B cell (primary cell): ENCODE results near the gene SLC8B1. TPM values are rescaled to one million over a fixed set of nuclear protein-coding genes. Genes with fewer than 3 reads are reported as not detected.

ENCODE experiments used
- ATAC-seq: fragments of 200-7000 bp; cut with Tn5 transposase; one replicate; pipeline ENCODE4 v1.10.0; 2021; ENCODE audit warnings: low read depth, mild to moderate bottlenecking, moderate number of reproducible peaks, moderate library complexity
- CTCF ChIA-PET: fragments of 350-600 bp; sonication (Branson Sonifier 250); formaldehyde crosslinking; loops from one replicate; lab custom pipeline; 2021; ENCODE audit warnings: antibody characterized with exemption, inconsistent platforms; lab: Charles Lee
- POLR2A ChIA-PET: fragments of 350-600 bp; sonication (Branson Sonifier 250); formaldehyde crosslinking; loops from one replicate; lab custom pipeline; 2021; ENCODE audit warnings: antibody characterized with exemption; lab: Charles Lee
- DNase-seq: peaks from one replicate; pipeline ENCODE4 v3.0.0; 2013
- H2AFZ ChIP-seq: 2 replicates; pipeline ENCODE4 v1.6.1; 2012; ENCODE audit warnings: mild to moderate bottlenecking, low read depth, low read length; ENCODE audit not compliant: insufficient read depth, poor library complexity, severe bottlenecking
- H3K27ac ChIP-seq, 2 donors: 1 replicate in 1 of 2; 2 replicates in 1 of 2; pipeline ENCODE4 v1.5.1; 2012 to 2013; ENCODE audit warnings: low read length in 2 of 2, mild to moderate bottlenecking in 2 of 2, moderate library complexity in 1 of 2
- H3K27me3 ChIP-seq, 4 experiments: fragments of 200-600 bp in 1 of 4; sonication (generic) in 1 of 4; replicated peaks in 1 of 4; 1 replicate in 2 of 4; 2 replicates in 2 of 4; pipeline versions ENCODE4 v1.6.1 to v1.7.0; 2013 to 2016; ENCODE audit warnings: low read length in 3 of 4, mild to moderate bottlenecking in 2 of 4, mixed read lengths in 1 of 4, moderate library complexity in 1 of 4; ENCODE audit not compliant: insufficient read depth in 4 of 4, control insufficient read depth in 3 of 4; ENCODE audit errors: control extremely low read depth in 1 of 4
- H3K36me3 ChIP-seq, 2 experiments: replicated peaks in 1 of 2; 1 replicate in 1 of 2; 2 replicates in 1 of 2; pipeline versions ENCODE4 v1.6.1 to v1.7.1; 2013; ENCODE audit warnings: low read length in 1 of 2; ENCODE audit not compliant: insufficient read depth in 2 of 2, control insufficient read depth in 1 of 2; ENCODE audit errors: control extremely low read depth in 1 of 2, extremely low read depth in 1 of 2
- H3K4me1 ChIP-seq, 2 donors: fragments of 200-600 bp in 1 of 2; sonication (generic) in 1 of 2; 1 replicate in 1 of 2; 2 replicates in 1 of 2; pipeline versions ENCODE4 v1.5.1 to v1.6.1; 2013 to 2017; ENCODE audit warnings: low read length in 2 of 2; ENCODE audit not compliant: control insufficient read depth in 2 of 2, insufficient read depth in 2 of 2
- H3K4me2 ChIP-seq: replicated peaks from 2 replicates; pipeline ENCODE3; 2012; ENCODE audit warnings: mild to moderate bottlenecking, low read depth, low read length; ENCODE audit not compliant: poor library complexity, severe bottlenecking
- H3K4me3 ChIP-seq, 5 experiments: fragments of 200-600 bp in 1 of 5; sonication (generic) in 1 of 5; 1 replicate in 3 of 5; 2 replicates in 2 of 5; pipeline versions ENCODE4 v1.5.1 to v1.7.0; 2011 to 2016; ENCODE audit warnings: low read length in 4 of 5, mild to moderate bottlenecking in 4 of 5, low read depth in 2 of 5, control low read depth in 1 of 5, moderate library complexity in 1 of 5; ENCODE audit not compliant: insufficient read depth in 1 of 5; ENCODE audit errors: control extremely low read depth in 1 of 5, extremely low read depth in 1 of 5
- H3K79me2 ChIP-seq: fragments of 200-600 bp; sonication (generic); one replicate; pipeline ENCODE4 v1.6.0; 2016; ENCODE audit warnings: low read length; ENCODE audit not compliant: control insufficient read depth, insufficient read depth
- H3K9ac ChIP-seq: fragments of 200-600 bp; sonication (generic); 2 replicates; pipeline ENCODE4 v1.6.1; 2017; ENCODE audit warnings: mild to moderate bottlenecking, low read length, moderate library complexity
- H3K9me3 ChIP-seq, 3 donors: one replicate each; pipeline versions ENCODE4 v1.6.1 to v1.7.1; 2013; ENCODE audit warnings: low read length in 2 of 3; ENCODE audit not compliant: control insufficient read depth in 2 of 3, insufficient read depth in 1 of 3; ENCODE audit errors: control extremely low read depth in 1 of 3
- H4K20me1 ChIP-seq: 2 replicates; pipeline ENCODE4 v1.6.0; 2012; ENCODE audit warnings: mild to moderate bottlenecking, low read length; ENCODE audit not compliant: insufficient read depth, control insufficient read depth, poor library complexity, severe bottlenecking
- H3K27ac Mint-ChIP-seq: one replicate; pipeline ENCODE4 v1.8.0; 2021; ENCODE audit warnings: mixed read lengths
- H3K27me3 Mint-ChIP-seq: one replicate; pipeline ENCODE4 v1.8.0; 2021; ENCODE audit warnings: mixed read lengths
- H3K4me1 Mint-ChIP-seq: one replicate; pipeline ENCODE4 v1.8.0; 2021; ENCODE audit warnings: mixed read lengths
- H3K4me3 Mint-ChIP-seq: one replicate; pipeline ENCODE4 v1.8.0; 2021; ENCODE audit warnings: mixed read lengths
- H3K9me3 Mint-ChIP-seq: one replicate; pipeline ENCODE4 v1.8.0; 2022; ENCODE audit warnings: mixed read lengths; ENCODE audit not compliant: insufficient read depth
- EZH2 ChIP-seq: IDR thresholded peaks from 2 replicates; pipeline ENCODE4 v1.6.1; 2012; ENCODE audit warnings: borderline replicate concordance, low read depth, mild to moderate bottlenecking, moderate library complexity, low read length; ENCODE audit not compliant: insufficient read depth, poor library complexity, severe bottlenecking
- WGBS: methylation state at CpG from one replicate; pipeline ENCODE4 v1.1.5; 2013; ENCODE audit warnings: missing lambda C conversion rate; ENCODE audit not compliant: insufficient coverage; 5-methylcytosine and 5-hydroxymethylcytosine counted together
- intact Hi-C: fragments of 100-400 bp; cut with micrococcal nuclease; formaldehyde crosslinking; loops from one replicate; pipeline ENCODE4 v1.10.0; 2022
- polyA plus RNA-seq: library from polyadenylated mRNA; depleted of rRNA; stranded (reverse); fragments of >200 nt; gene quantifications from 2 replicates; pipeline ENCODE4 v1.2.3, GENCODE V29; 2012
- total RNA-seq, 2 donors: library from RNA; stranded (reverse); fragments of 120-200 nt in 1 of 2; gene quantifications; 1 replicate in 1 of 2; 2 replicates in 1 of 2; pipeline versions ENCODE4 v1.2.3 to v1.2.4, GENCODE V29; 2013 to 2022
- TF ChIP-seq, protein P1 (sequence below): fragments of 200-600 bp; IDR thresholded peaks from one replicate; pipeline ENCODE4 v1.8.0; 2022; ENCODE audit warnings: antibody characterized with exemption, mild to moderate bottlenecking

SLC8B1 gene
- total and polyA plus RNA-seq, 2 donors (not counting 1 experiment from before 2014, with no cell fraction given), result 18.7 to 35.6 TPM

DNA sequence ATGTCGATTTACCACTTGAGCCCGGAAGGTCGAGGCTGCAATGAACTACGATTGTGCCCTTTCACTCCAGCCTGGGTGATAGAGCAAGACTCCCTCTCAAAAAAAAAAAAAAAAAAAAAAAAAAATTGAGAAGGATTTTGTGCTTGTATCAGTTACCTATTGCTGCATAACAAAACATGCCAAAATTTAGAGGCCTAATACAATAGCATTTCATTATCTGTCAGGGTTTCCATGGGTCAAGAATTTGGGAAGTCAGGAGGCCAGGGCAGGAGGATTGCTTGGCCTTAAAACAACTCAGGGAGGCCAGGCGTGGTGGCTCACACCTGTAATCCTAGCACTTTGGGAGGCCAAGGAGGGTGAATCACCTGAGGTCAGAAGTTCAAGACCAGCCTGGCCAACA lies 4.6 kb upstream of the SLC8B1 start:
- intact Hi-C loops, result no loop called here
- Histone ChIP-seq H3K9ac (no peak overlapping the region), H3K9me3 (no peaks in the 10 kb centered on the region), H3K27me3 (no peaks in the 10 kb centered on the region), H3K36me3 (no peaks in the 10 kb centered on the region), H3K4me3 (no peak overlapping the region), H3K27ac (no peak overlapping the region), H3K79me2 (peaks cover 6% of the 10 kb centered on the region), H3K4me2 (no peak overlapping the region), H4K20me1 (no peaks in the 10 kb centered on the region), H2AFZ (no peak overlapping the region), H3K4me1 (peaks cover 3 to 14% of the 10 kb centered on the region in 2 donors)
- ChIA-PET POLR2A (no interaction called here), CTCF (no interaction called here)
- no peak for ATAC-seq
- no peaks in the 10 kb centered on the region for H3K27me3 Mint-ChIP-seq
- no peak for TF ChIP-seq EZH2
- TF ChIP-seq, protein P1, sequence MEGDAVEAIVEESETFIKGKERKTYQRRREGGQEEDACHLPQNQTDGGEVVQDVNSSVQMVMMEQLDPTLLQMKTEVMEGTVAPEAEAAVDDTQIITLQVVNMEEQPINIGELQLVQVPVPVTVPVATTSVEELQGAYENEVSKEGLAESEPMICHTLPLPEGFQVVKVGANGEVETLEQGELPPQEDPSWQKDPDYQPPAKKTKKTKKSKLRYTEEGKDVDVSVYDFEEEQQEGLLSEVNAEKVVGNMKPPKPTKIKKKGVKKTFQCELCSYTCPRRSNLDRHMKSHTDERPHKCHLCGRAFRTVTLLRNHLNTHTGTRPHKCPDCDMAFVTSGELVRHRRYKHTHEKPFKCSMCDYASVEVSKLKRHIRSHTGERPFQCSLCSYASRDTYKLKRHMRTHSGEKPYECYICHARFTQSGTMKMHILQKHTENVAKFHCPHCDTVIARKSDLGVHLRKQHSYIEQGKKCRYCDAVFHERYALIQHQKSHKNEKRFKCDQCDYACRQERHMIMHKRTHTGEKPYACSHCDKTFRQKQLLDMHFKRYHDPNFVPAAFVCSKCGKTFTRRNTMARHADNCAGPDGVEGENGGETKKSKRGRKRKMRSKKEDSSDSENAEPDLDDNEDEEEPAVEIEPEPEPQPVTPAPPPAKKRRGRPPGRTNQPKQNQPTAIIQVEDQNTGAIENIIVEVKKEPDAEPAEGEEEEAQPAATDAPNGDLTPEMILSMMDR, result no peak
- no peak overlapping the region for H3K27ac Mint-ChIP-seq
- no peaks in the 10 kb centered on the region for H3K9me3 Mint-ChIP-seq
- no peak for DNase-seq
- no peak overlapping the region for H3K4me3 Mint-ChIP-seq
- H3K4me1 Mint-ChIP-seq, result peaks cover 15% of the 10 kb centered on the region
- WGBS, result no CpG with 5 or more reads among the region's 5 CpGs

DNA sequence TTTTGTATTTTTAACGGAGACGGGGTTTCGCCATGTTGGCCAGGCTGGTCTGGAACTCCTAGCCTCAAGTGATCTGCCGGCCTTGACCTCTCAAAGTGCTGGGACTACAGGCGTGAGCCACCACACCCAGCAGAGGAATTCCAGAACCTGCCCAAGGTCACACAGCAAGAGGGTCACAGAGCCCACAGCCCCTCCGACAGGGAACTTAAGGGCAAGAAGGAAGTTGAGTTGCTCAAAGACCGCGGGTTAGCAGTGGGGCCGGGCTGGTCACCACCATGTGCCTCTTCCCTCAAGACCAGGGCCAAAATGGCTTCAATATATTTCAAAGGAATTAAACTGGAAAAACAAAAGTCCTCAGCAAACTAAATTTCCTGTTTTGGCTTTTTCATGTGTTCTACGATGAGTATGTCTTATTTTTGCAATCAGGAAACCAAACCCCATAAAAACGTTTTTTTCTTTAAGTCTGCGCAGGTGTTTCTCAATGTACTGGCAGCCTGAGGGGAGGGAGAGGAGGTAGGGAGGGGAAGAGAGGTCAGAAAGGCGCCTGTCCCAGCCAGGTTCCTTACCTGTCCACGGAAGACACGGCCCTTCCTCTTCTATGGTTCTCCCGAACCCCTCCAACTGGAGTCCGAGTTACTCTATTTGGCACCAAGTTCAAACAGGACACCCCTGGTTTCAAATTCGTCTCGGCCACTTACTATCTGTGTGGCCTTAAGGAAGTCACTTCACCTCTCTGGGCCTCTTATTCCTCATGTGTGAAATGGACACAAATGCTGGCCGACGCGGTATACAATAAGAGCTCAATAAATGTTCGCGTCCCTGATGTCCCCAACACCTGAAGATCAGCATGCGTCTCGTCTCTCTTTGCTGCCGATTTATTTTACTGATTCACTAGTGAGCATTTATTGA lies 778 bp downstream of the SLC8B1 start:
- H3K27me3 Mint-ChIP-seq, result no peaks in the 10 kb centered on the region
- Histone ChIP-seq H3K4me3 (peak overlapping the region; percentile 74 to 96 (median 85)), H3K4me1 (peaks cover 29 to 36% of the 10 kb centered on the region in 2 donors), H4K20me1 (no peaks in the 10 kb centered on the region), H3K79me2 (peaks cover 28% of the 10 kb centered on the region), H3K27me3 (no peaks in the 10 kb centered on the region), H3K36me3 (peaks cover 5 to 10% of the 10 kb centered on the region in 2 experiments), H3K9me3 (no peaks in the 10 kb centered on the region), H3K27ac (peak overlapping the region in 1 of 2 donors; percentile 21), H3K9ac (peak overlapping the region; percentile 74), H3K4me2 (peak overlapping the region; percentile 86), H2AFZ (peak overlapping the region; percentile 65)
- peak overlapping the region; percentile 98 for H3K4me3 Mint-ChIP-seq
- CTCF ChIA-PET, result interaction anchor here (0.5 to 1.6 kb wide), 3 partner anchors 22 to 128 kb away, joined by 3 to 4 read pairs (median 4); no protein-coding TSS in a partner anchor
- H3K27ac Mint-ChIP-seq, result peak overlapping the region; percentile 78
- no peak for ATAC-seq
- intact Hi-C loops, result loop anchor here (1.0 to 2.0 kb wide), 2 partner anchors 126 to 149 kb away; partner anchors contain the start of genes DDX54 and RITA1
- no peaks in the 10 kb centered on the region for H3K9me3 Mint-ChIP-seq
- H3K4me1 Mint-ChIP-seq, result peaks cover 35% of the 10 kb centered on the region
- 21% methylated on average over 19 of the region's 27 CpGs for WGBS
- peak; percentile 48 for DNase-seq
- POLR2A ChIA-PET, result no interaction called here
- TF ChIP-seq EZH2, result no peak
- TF ChIP-seq, protein P1, result no peak
